IPS-18a (cell line): ENCODE results near the gene FLNC.

Experiments
- H3K27ac ChIP-seq: one replicate; pipeline ENCODE4 v1.5.1; 2013; ENCODE audit warnings: low read length
- H3K27me3 ChIP-seq: one replicate; pipeline ENCODE4 v1.6.1; 2013; ENCODE audit warnings: mild to moderate bottlenecking, low read length; ENCODE audit not compliant: control insufficient read depth, insufficient read depth
- H3K36me3 ChIP-seq: one replicate; pipeline ENCODE4 v1.6.1; 2013; ENCODE audit warnings: low read depth, low read length; ENCODE audit not compliant: control insufficient read depth
- H3K4me1 ChIP-seq: one replicate; pipeline ENCODE4 v1.6.1; 2013; ENCODE audit warnings: low read depth, low read length; ENCODE audit not compliant: control insufficient read depth
- H3K4me3 ChIP-seq: one replicate; pipeline ENCODE4 v1.5.1; 2013; ENCODE audit warnings: low read length
- H3K9ac ChIP-seq: one replicate; pipeline ENCODE4 v1.6.1; 2013; ENCODE audit warnings: mild to moderate bottlenecking, low read length, moderate library complexity
- H3K9me3 ChIP-seq: one replicate; pipeline ENCODE4 v1.6.1; 2013; ENCODE audit warnings: low read depth, low read length; ENCODE audit not compliant: control insufficient read depth

FLNC gene

DNA sequence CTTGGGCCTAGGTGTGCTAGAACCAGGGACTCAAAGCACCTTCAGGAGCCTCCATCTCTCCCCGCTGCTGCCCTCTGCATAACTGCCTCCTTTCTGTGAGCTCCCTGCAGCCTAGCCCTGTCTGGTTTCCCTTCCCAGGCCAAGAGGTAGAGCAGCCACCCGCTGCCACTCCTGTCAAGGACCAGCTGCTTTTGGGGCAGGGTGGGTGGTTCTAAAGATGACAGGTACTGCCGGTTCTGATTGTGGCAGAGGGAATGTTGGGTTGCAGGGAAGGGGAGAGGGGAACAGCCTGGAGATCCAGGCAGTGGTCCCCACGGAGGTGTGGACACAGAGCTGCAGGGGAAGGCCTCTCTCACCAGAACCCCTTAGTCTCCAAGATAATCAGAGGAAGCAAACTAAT lies 3.7 kb upstream of the FLNC start:
- Histone ChIP-seq H3K4me1 (peaks cover 18% of the 10 kb centered on the region), H3K9ac (no peak overlapping the region), H3K4me3 (no peak overlapping the region), H3K27me3 (peaks cover 32% of the 10 kb centered on the region), H3K36me3 (no peaks in the 10 kb centered on the region), H3K27ac (no peak overlapping the region), H3K9me3 (no peaks in the 10 kb centered on the region)

DNA sequence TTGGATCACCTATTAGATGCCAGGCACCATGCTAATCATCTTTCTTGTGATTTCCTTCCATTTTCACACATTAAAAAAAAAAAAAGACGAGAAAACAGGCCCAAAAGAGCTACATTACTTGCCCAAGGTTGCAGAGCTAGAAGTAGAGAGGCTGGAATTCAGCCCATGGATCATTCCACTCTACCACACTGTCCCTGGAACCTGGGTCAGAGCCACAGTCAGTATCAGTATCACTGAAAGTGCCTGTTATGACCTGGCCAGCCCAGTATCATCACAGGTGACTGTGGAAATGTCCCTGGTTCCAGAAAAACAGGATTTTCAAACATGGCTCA lies 3.3 kb upstream of the FLNC start:
- Histone ChIP-seq H3K4me1 (peaks cover 21% of the 10 kb centered on the region), H3K36me3 (no peaks in the 10 kb centered on the region), H3K27me3 (peaks cover 35% of the 10 kb centered on the region), H3K27ac (no peak overlapping the region), H3K9ac (no peak overlapping the region), H3K4me3 (no peak overlapping the region), H3K9me3 (no peaks in the 10 kb centered on the region)

DNA sequence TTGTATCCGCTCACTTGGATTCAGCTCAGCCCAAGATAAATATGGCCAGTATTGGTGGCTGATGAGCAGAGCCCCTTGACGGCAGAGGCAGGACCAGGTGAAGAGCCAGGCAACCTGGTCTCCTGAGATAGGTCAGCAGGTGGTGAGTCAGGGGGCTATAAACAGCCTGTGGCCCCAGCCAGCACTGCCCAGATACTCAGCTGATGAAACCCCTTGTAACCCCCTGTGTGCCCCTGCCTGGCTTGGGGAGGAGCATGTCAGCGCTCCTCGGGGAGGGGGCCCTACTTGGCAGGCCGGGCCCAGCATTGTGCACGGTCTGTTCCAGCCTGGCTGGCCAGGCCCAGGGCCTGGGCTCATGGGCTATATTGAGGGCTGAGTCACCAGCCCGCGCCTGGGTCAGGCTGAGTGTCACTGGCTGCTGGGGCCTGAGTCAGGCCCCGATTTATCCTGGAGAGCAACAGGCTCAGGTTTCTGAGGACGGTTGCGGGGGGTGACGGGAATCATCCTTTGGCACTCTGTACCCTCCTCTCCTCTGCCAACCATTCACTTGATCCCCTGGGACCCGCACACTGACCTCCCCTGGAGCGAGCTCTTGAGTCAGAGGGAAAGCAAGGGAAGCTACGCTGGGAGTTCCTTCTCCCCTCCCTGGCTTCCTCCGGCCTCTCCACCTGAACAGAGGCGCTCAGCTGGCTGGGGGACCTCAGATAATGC lies 2.8 kb upstream of the FLNC start:
- Histone ChIP-seq H3K4me3 (no peak overlapping the region), H3K9ac (no peak overlapping the region), H3K27ac (no peak overlapping the region), H3K4me1 (peaks cover 26% of the 10 kb centered on the region), H3K36me3 (no peaks in the 10 kb centered on the region), H3K27me3 (peaks cover 36% of the 10 kb centered on the region), H3K9me3 (no peaks in the 10 kb centered on the region)

DNA sequence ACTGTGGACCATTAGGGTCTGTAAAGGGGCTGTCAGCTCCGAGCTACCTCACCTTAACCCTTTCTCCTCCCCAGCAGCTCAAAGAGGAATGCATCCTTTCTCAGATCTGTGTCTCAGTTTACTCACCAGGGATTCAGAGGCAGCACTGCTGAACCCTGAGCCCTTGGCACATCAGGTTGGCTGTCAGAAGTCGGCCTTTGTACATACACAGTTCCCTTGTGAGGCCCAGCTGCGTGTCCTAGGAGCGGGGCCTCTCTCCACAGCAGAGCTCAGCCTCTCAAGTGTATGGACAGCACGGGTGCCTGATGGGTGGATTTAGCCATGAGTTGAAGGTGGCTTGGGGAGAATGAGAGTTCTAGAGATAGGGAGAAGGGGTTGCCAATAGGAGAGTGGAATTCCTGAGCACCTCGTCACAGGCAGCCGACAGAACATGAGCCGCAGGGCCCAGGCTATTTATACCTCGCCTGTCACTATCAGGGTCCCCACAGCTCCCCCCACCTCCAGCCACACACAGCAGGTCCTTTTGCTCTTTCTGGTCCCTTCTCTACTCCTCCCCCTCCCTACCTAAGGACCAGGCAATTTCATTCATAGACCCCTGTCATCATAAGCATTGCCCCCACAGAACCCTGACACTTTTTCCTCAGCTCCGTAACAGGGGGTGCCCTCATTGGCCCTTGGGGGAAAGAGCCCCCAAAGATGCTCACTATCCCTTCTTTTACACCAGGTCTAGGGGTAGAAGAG lies 2.1 kb upstream of the FLNC start:
- Histone ChIP-seq H3K4me1 (peaks cover 34% of the 10 kb centered on the region), H3K36me3 (no peaks in the 10 kb centered on the region), H3K4me3 (no peak overlapping the region), H3K9ac (no peak overlapping the region), H3K27ac (no peak overlapping the region), H3K27me3 (peaks cover 36% of the 10 kb centered on the region), H3K9me3 (no peaks in the 10 kb centered on the region)

DNA sequence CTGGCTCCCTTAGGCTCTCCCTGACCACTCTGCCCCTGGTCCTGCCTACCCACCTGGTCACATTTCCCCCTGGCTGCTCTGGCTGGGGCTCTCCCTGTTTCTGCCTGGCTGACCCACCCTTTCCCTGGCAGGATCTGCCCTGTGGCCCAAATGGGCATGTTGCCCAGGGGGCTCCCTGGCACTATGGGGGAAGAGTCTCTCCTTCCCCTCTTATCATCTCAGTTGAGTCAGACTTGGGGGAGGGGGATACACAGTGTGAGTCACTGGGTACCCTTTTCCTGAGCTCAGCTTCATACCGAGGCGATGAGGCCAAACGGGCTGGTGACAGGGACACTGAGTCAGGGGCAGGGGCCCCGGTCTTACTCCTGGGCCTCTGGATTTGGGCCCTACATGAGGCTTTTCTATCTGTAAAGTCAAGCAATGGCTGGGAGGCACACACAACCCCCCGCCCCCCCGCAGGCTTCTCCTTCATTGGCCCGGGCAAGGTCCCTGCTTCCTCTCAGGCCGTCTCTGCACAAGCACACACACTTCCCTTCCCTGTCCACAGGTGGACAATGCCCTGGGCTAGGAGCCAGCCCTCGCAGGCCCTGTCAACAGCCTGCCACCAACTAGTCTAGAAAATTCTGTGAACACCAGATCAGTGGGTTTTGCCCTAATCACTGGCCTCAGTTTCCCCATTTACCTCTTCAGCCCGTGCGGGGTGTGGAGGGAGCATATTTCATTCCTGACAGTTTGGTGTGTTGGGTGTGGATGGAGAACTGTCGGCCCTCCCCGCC lies 627 bp upstream of the FLNC start:
- H3K27me3 ChIP-seq: peaks cover 36% of the 10 kb centered on the region
- H3K36me3 ChIP-seq: no peaks in the 10 kb centered on the region
- H3K4me3 ChIP-seq: peak overlapping the region; percentile 30
- H3K4me1 ChIP-seq: peaks cover 43% of the 10 kb centered on the region
- no peak overlapping the region for H3K27ac ChIP-seq
- H3K9ac ChIP-seq: no peak overlapping the region
- H3K9me3 ChIP-seq: no peaks in the 10 kb centered on the region

DNA sequence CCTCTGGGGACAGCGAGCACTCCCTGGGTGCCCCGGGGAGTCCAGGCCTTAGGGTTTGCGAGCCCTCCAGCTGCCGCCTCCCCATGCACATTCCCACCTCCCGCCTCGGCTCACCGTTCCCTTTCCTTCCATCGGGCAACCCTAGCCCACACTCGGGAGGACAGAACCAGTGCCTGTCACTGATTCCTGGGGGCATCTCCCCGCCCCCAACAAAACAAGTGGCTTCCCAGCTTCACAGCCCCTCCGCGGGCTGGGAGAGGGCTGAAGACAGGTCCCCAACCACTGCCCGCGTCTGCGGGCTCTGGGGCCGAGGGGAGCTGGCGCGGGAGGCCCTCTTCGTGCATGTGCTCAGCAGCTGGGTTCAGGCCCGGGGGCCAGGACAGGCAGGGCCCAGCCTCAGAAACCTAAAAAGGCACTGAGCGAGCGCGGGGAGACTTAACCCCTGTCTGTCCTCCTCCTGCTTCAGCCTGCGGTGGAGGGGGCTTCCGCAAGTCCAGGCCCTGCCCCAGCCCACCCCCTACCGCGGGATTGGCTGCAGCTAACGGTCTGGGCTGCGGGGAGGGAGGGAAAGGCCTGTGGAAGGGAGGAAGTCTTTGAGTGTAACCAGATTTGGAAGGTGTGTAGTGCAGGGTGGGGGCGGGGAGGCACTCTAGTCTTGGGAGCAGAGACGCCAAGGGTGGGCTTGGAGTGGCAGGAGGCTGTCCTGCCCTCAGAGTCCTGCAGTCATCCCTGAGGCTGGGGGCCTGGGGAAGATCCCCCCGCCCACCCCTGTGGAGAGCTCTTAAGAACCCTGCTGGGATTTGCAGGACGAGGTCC lies 1.2 kb downstream of the FLNC start:
- no peaks in the 10 kb centered on the region for H3K36me3 ChIP-seq
- H3K9ac ChIP-seq: no peak overlapping the region
- H3K27me3 ChIP-seq: peaks cover 36% of the 10 kb centered on the region
- peaks cover 43% of the 10 kb centered on the region for H3K4me1 ChIP-seq
- H3K9me3 ChIP-seq: no peaks in the 10 kb centered on the region
- no peak overlapping the region for H3K27ac ChIP-seq
- peak overlapping the region; percentile 65 for H3K4me3 ChIP-seq

DNA sequence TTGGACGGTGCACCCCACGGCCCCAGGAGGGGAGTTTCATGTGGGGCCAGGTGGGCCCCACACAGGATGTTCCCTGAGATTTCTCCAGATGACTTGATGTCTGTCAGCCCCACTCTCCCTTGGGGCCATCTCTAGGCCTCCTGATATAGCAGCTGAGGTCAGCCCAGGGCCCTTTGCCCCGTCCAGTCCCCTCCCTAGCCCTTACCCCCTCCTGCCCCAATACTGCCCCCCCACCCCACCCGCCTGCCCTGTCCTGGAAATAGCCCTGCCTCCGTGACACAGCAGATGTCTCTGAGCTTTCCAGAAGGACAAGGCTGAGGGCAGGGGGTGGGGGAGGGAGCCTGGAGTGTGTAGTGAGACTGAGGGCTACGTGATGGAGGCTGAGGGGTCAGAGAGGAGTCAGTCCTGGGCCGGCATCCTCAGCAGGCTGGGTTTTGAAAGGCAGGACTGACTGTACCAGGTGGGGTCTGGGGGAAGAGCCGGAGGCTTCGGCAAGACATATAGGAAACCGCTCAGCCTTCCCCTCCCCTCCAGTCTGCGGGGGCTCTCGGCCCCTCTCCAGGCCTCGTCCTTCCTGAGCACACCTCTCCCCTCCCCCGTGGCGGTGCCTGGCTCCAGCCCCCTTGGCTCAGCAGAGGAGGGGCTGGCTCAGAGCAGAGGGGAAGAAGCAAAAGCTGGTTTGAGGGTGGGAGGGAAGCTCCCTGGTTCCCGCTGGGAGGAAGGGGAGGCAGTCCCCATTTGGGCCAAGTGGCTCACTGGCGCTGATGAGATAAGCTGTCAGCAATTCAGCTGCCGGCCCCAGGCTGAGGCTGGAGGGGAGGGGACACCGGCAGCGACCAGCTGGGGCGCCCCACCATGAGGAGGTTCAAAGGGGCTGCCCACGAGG lies 2.0 kb downstream of the FLNC start:
- H3K36me3 ChIP-seq: no peaks in the 10 kb centered on the region
- H3K4me3 ChIP-seq: peak overlapping the region; percentile 65
- H3K27me3 ChIP-seq: peaks cover 36% of the 10 kb centered on the region
- H3K9me3 ChIP-seq: no peaks in the 10 kb centered on the region
- peaks cover 40% of the 10 kb centered on the region for H3K4me1 ChIP-seq
- H3K9ac ChIP-seq: peak overlapping the region; percentile 28
- no peak overlapping the region for H3K27ac ChIP-seq

DNA sequence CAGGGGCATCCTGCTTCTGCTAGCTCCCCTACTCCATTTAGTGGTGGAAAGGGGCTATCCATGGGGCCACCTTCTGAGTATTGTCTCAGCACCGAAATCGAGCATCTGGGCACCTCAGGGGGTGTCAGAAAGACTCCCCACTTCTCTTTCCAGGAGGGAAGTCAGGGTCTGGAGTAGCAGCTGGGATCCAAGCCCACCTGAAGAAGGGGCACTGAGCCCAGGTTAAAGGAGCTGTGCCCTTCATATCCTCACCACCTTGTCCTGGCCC lies 2.6 kb downstream of the FLNC start:
- no peaks in the 10 kb centered on the region for H3K9me3 ChIP-seq
- H3K36me3 ChIP-seq: no peaks in the 10 kb centered on the region
- peaks cover 36% of the 10 kb centered on the region for H3K27me3 ChIP-seq
- peak overlapping the region; percentile 28 for H3K9ac ChIP-seq
- H3K4me1 ChIP-seq: peaks cover 34% of the 10 kb centered on the region
- H3K4me3 ChIP-seq: peak overlapping the region; percentile 64
- no peak overlapping the region for H3K27ac ChIP-seq

DNA sequence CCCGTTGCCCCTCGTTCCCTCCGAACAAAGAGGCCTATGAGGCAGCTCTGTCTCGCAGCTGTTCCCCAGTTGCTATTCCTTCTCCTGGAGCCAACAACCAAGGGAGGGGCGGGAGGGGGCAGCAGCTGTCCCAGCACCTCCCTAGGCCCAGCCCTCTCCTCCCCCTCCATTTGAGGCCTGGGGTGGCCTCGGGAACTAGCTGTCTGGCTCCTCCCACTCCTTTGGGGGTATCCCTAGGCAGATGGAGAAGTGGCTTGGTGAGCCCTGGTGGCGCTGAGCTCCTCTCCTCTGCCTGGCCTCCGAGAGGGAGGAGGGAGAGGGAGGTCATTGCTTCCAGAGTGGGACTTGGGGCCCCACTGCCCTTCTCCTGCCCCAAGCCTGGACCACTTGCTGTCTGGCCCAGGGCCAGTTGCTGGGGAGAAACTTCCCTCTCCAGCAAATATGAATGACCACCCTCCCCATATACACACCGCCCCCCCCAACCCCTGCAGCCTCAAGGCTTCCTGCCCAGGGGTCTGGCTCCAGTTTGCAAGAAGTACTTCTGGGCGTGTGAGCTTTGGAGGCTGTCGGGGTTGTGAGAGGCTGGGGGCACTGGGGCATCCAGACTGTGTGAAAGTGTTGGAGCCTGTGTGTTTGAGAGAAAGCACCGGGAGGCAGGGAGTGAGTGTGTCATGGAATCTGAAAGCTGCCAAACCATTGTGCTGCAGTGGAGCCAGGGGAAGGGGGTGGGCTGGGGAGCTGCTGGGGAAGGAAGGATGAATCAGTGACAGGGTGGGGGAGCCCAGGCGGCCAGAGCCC lies 3.1 kb downstream of the FLNC start:
- Histone ChIP-seq H3K27ac (no peak overlapping the region), H3K4me3 (peak overlapping the region; percentile 64), H3K27me3 (peaks cover 33% of the 10 kb centered on the region), H3K4me1 (peaks cover 33% of the 10 kb centered on the region), H3K36me3 (no peaks in the 10 kb centered on the region), H3K9me3 (no peaks in the 10 kb centered on the region), H3K9ac (peak overlapping the region; percentile 28)

DNA sequence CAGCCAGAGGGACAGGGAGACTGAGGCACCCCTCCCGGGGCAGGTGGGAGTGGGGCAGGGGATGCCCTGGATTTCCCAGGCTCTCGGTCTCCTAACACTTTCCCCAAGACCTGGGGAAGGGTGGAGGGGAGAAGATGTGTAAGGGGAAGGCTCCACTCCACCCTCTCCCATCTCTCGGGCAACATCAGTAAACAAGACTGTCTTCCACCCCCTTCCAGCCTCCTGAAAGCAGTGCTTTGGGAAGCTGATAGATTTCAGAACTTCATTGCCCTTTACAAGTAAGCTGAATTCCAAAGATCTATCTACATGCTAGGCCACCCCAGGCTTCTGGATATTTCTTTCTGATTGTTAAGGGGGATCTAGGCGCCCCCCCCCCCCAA lies 3.7 kb downstream of the FLNC start:
- Histone ChIP-seq H3K4me1 (peaks cover 33% of the 10 kb centered on the region), H3K27ac (no peak overlapping the region), H3K27me3 (peaks cover 30% of the 10 kb centered on the region), H3K9ac (no peak overlapping the region), H3K36me3 (no peaks in the 10 kb centered on the region), H3K9me3 (no peaks in the 10 kb centered on the region), H3K4me3 (peak overlapping the region; percentile 64)
